Pancreas (tissue), 10 donors: ENCODE data around the gene RARG. TPM values are rescaled to one million over a fixed set of nuclear protein-coding genes. Genes with fewer than 3 reads are reported as not detected.

Experiments used
- ATAC-seq, 4 donors: fragments of 200-7000 bp; cut with Tn5 transposase; one replicate each; pipeline versions ENCODE4 v1.8.0 to v1.9.1; 2020; ENCODE audit warnings: mild to moderate bottlenecking in 4 of 4, moderate library complexity in 4 of 4
- DNase-seq, 6 donors: peaks; one replicate each; pipeline ENCODE4 v3.0.0-alpha.2; 2020
- FAIRE-seq: peaks from 2 replicates; lab custom pipeline; 2012; peaks lifted over from hg19 to GRCh38; lab: Jason Lieb, UNC
- H3K27ac ChIP-seq, 4 donors: fragments of 200-600 bp; sonication (generic); 1 replicate in 3 of 4; 2 replicates in 1 of 4; pipeline versions ENCODE4 v1.5.0 to v1.8.0; 2020
- H3K27me3 ChIP-seq, 4 donors: fragments of 200-600 bp; one replicate each; pipeline ENCODE4 v1.8.0; 2021
- H3K36me3 ChIP-seq, 3 donors: fragments of 200-600 bp; sonication (generic) in 1 of 3; one replicate each; pipeline versions ENCODE4 v1.5.0 to v1.8.0; 2020 to 2021
- H3K4me1 ChIP-seq, 3 donors: fragments of 200-600 bp; one replicate each; pipeline ENCODE4 v1.8.0; 2021
- H3K4me3 ChIP-seq, 4 donors: fragments of 200-600 bp; sonication (generic) in 2 of 4; one replicate each; pipeline versions ENCODE4 v1.5.0 to v1.8.0; 2020 to 2021
- H3K9me3 ChIP-seq, 4 donors: fragments of 200-600 bp; one replicate each; pipeline ENCODE4 v1.8.0; 2021
- WGBS, 2 donors: extraction: QIAGEN DNeasy Blood & Tissue Kit; methylation state at CpG; one replicate each; pipeline ENCODE4 v1.1.7; 2013; 5-methylcytosine and 5-hydroxymethylcytosine counted together
- intact Hi-C, 3 donors: fragments of 100-400 bp; cut with DNase I; formaldehyde crosslinking; loops; one replicate each; pipeline versions ENCODE4 v1.11.1 to v1.14.2; 2022
- polyA plus RNA-seq, 2 donors: library from polyadenylated mRNA; stranded (reverse); fragments of 200-250 nt; gene quantifications; one replicate each; pipeline ENCODE4 v1.2.3, GENCODE V29; 2013
- total RNA-seq, 6 donors: library from RNA; stranded (reverse); fragmentation: NEBNext Ultra II Directional in 4 of 6; extraction: Animal tissue kit (Norgen Biotek cat#: 25700) in 4 of 6; gene quantifications; one replicate each; pipeline versions ENCODE4 v1.2.1 to v1.2.4, GENCODE V29; 2021 to 2023
- TF ChIP-seq, protein P1 (sequence below), 4 donors: fragments of 200-600 bp; sonication (generic) in 3 of 4; IDR thresholded peaks; one replicate each; pipeline versions ENCODE4 v1.5.0 to v1.8.0; 2021; ENCODE audit warnings: antibody characterized with exemption in 4 of 4
- donor health status: healthy with polysubstance abuse.
- donor health status: DM: no; HTN: no; CAD: no; lungs with moderate emphysema.
- donor health status: DM: no; HTN: no; CAD: no.
- donor health status: control.
- donor health status: control.
- donor health status: Bipolar disorder and iron deficiency.
- donor health status: DM: yes; HTN: yes; CAD: no.
- donor health status: DM: no; HTN: no; CAD: no.
- donor health status: DM: no; HTN: no; CAD: no.
- donor health status: DM: yes; HTN: yes; CAD: no.

Gene RARG
- total and polyA plus RNA-seq, 8 donors: 4.4 to 18.7 (median 8.7) TPM

DNA sequence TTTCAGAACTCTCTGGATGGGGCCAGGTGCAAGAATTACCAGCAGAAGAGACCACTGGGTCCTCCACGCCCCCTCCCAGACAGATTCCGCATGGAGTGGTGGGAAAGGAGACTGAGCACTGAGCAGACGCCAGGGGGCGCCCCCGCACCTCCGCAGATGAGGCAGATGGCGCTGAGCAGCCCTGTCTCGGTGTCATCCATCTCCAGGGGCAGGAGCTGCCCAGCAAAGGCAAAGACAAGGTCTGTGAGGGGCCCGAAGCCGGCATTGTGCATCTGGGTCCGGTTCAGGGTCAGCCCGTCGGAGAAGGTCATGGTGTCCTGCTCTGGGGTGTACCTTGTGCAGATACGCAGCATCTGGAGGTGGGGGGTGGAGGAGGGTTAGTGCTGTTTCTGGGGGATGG lies 18.7 kb downstream of the RARG start:
- intact Hi-C loops: loop anchor here in 2 of 3 donors (5.0 to 10.0 kb wide), 2 partner anchors 71 to 74 kb away; no protein-coding TSS in a partner anchor
- peaks cover 0 to 17% (median 0%) of the 10 kb centered on the region in 3 donors for H3K36me3 ChIP-seq
- TF ChIP-seq, protein P1, sequence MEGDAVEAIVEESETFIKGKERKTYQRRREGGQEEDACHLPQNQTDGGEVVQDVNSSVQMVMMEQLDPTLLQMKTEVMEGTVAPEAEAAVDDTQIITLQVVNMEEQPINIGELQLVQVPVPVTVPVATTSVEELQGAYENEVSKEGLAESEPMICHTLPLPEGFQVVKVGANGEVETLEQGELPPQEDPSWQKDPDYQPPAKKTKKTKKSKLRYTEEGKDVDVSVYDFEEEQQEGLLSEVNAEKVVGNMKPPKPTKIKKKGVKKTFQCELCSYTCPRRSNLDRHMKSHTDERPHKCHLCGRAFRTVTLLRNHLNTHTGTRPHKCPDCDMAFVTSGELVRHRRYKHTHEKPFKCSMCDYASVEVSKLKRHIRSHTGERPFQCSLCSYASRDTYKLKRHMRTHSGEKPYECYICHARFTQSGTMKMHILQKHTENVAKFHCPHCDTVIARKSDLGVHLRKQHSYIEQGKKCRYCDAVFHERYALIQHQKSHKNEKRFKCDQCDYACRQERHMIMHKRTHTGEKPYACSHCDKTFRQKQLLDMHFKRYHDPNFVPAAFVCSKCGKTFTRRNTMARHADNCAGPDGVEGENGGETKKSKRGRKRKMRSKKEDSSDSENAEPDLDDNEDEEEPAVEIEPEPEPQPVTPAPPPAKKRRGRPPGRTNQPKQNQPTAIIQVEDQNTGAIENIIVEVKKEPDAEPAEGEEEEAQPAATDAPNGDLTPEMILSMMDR (IDR thresholded peaks at IDR 0.05): peak; percentile 76 to 91 (median 82)
- WGBS, 2 donors: 11 to 13% methylated on average over 14 of the region's 14 CpGs
- no peaks in the 10 kb centered on the region for H3K27me3 ChIP-seq
- H3K9me3 ChIP-seq: no peaks in the 10 kb centered on the region
- FAIRE-seq: no peak
- peak; percentile 84 to 91 (median 88) for ATAC-seq
- peaks cover 0 to 13% (median 0%) of the 10 kb centered on the region in 3 donors for H3K4me1 ChIP-seq
- peak; percentile 67 to 94 (median 85) for DNase-seq
- no peak overlapping the region for H3K27ac ChIP-seq
- H3K4me3 ChIP-seq: no peak overlapping the region

DNA sequence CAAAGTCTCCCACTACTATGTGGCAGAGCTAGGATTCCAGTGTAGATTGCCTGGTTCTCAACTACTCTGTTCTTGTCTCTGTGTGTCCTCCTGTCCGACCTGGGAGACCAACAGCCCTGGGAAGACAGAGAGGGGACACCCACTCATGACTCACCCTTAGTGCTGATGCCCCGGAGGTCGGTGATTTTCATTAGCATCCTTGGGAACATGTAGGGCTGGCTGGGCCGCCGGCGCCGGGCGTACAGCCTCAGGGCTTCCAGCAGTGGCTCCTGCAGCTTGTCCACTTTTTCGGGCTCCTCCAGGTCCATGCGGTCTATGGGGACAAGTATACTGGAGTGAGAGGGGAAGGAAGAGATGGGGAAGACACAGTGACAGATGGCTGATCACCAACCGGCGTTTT lies 19.1 kb downstream of the RARG start:
- 36 to 43% methylated on average over 12 of the region's 12 CpGs for WGBS, 2 donors

DNA sequence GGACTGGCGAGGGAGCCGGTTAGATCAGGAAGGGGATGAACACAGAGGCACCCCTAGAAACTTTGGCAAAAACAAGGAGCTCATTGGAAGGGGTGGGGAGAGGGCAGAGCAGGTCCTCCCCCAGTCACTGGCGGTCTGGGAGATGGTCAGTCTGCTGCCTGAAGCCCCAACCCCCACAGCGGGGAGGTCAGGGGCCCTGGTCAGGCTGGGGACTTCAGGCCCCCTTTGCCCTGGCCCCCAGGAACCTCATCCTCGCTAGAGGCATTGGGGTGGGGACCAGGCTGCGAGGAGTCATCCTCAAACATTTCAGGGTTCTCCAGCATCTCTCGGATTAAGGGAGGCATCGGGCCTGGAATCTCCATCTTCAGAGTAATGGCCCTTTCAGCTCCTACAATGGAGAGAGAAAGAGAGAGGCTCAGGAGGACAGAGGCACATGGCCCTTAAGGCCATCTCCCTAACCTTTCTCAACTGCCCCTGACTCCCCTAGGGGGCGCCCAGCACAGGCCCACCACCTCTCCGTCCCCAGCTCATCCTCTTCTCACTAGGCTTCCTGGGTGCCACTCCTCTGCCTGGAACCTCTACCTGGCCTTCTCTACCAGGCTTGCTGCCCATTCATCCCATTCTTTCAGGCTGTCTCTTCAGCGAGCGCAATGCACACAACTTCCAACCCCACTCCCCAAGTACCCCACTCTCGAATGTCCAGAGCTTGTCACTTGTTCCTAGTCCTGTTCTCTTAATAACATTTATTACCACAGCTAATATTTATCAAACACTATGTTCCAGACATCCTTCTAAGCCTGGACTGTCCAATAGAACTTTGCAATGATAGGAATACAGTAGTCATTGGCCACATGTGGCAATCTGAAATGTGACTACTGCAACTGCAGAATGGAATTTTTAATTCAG lies 20.3 kb downstream of the RARG start:
- intact Hi-C loops: loop anchor here in 2 of 3 donors (5.0 to 10.0 kb wide), 2 partner anchors 73 to 76 kb away; no protein-coding TSS in a partner anchor
- no peak for FAIRE-seq
- no peak overlapping the region for H3K4me3 ChIP-seq
- 83 to 84% methylated on average over 12 to 13 of the region's 13 CpGs for WGBS, 2 donors
- TF ChIP-seq, protein P1 (IDR thresholded peaks at IDR 0.05): no peak
- peaks cover 0 to 2% (median 0%) of the 10 kb centered on the region in 3 donors for H3K4me1 ChIP-seq
- no peaks in the 10 kb centered on the region for H3K27me3 ChIP-seq
- H3K36me3 ChIP-seq: peaks cover 0 to 17% (median 0%) of the 10 kb centered on the region in 3 donors
- no peak overlapping the region for H3K27ac ChIP-seq
- no peak for ATAC-seq
- no peaks in the 10 kb centered on the region for H3K9me3 ChIP-seq
- DNase-seq: no peak

More for the DNA sequence above, 19.1 kb downstream of the RARG start:
- Histone ChIP-seq H3K27me3 (no peaks in the 10 kb centered on the region), H3K9me3 (no peaks in the 10 kb centered on the region), H3K4me1 (peaks cover 0 to 13% (median 0%) of the 10 kb centered on the region in 3 donors), H3K36me3 (peaks cover 0 to 17% (median 0%) of the 10 kb centered on the region in 3 donors), H3K4me3 (no peak overlapping the region), H3K27ac (no peak overlapping the region)
- DNase-seq (no peak), ATAC-seq (no peak), FAIRE-seq (no peak)
- TF ChIP-seq, protein P1 (IDR thresholded peaks at IDR 0.05): no peak
- intact Hi-C loops: loop anchor here in 2 of 3 donors (5.0 to 10.0 kb wide), 2 partner anchors 72 to 74 kb away; no protein-coding TSS in a partner anchor

DNA sequence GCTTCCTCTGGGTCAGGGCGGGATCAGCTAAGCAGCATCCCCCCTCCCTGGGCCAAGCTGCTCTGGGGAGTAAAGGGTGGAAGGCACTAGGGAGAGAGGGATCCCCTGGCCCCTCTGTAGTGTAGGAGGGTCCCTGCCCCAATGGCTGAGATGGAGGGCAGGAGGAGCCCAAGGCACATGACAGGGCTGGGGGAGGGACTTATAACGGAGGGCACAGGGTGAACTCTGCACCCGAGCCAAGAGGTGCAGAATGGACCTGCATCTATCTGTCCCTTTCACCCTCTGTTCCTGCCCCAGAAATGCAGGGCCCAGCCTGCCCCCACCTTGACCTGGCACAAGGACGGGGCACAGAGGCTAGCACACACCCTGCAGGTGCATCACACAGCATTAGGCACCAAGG lies 21.2 kb downstream of the RARG start:
- Histone ChIP-seq H3K9me3 (no peaks in the 10 kb centered on the region), H3K27me3 (no peaks in the 10 kb centered on the region), H3K36me3 (peaks cover 0 to 17% (median 0%) of the 10 kb centered on the region in 3 donors), H3K4me3 (no peak overlapping the region), H3K27ac (no peak overlapping the region), H3K4me1 (no peaks in the 10 kb centered on the region)
- DNase-seq: no peak
- no peak for ATAC-seq
- TF ChIP-seq, protein P1 (IDR thresholded peaks at IDR 0.05): no peak
- 77 to 81% methylated on average over 4 of the region's 4 CpGs for WGBS, 2 donors
- intact Hi-C loops: loop anchor here in 2 of 3 donors (5.0 to 10.0 kb wide), 2 partner anchors 74 to 76 kb away; no protein-coding TSS in a partner anchor
- no peak for FAIRE-seq
